Activated CD4-positive, alpha-beta T cell treated with anti-CD3 and anti-CD28 coated beads, Interleukin-2, amount 10 ng/mL, durations not matched to agents 7 days and 5 days (primary cell): Measurements from ENCODE around the gene UPK3A. TPM values are rescaled to one million over a fixed set of nuclear protein-coding genes. Genes with fewer than 3 reads are reported as not detected.
A peak's percentile ranks its signal among the peaks of the same experiment; 100 is the strongest.
"Not testable (repeated sequence)": the region's sequence is repeated elsewhere in the genome, so short reads cannot be mapped to it uniquely, and the experiment has no call there.

Experiments
- CTCF ChIA-PET: fragments of 350-600 bp; sonication (Branson Sonifier 250); formaldehyde crosslinking; loops from one replicate; lab custom pipeline; 2021; ENCODE audit warnings: antibody characterized with exemption; lab: Charles Lee
- POLR2A ChIA-PET: fragments of 350-600 bp; sonication (Branson Sonifier 250); formaldehyde crosslinking; loops from one replicate; lab custom pipeline; 2021; ENCODE audit warnings: antibody characterized with exemption; lab: Charles Lee
- DNase-seq: peaks from one replicate; pipeline ENCODE4 v3.0.0-alpha.2; 2020
- H3K27ac Mint-ChIP-seq: one replicate; pipeline ENCODE4 v1.8.0; 2021; ENCODE audit warnings: mild to moderate bottlenecking, moderate library complexity, mixed read lengths
- H3K27me3 Mint-ChIP-seq: one replicate; pipeline ENCODE4 v1.8.0; 2021; ENCODE audit warnings: mixed read lengths
- H3K36me3 Mint-ChIP-seq: one replicate; pipeline ENCODE4 v1.8.0; 2021; ENCODE audit warnings: low read depth, mixed read lengths
- H3K4me1 Mint-ChIP-seq: one replicate; pipeline ENCODE4 v1.8.0; 2021; ENCODE audit warnings: mixed read lengths
- H3K4me3 Mint-ChIP-seq: one replicate; pipeline ENCODE4 v1.8.0; 2021; ENCODE audit warnings: mild to moderate bottlenecking, moderate library complexity, mixed read lengths
- H3K9me3 Mint-ChIP-seq: one replicate; pipeline ENCODE4 v1.8.0; 2021; ENCODE audit warnings: mixed read lengths
- total RNA-seq, 2 experiments: library from RNA; stranded (reverse); gene quantifications; one replicate each; pipeline ENCODE4 v1.2.3, GENCODE V29; 2021

UPK3A gene
- total RNA-seq, 2 experiments from 2014 or later, result not detected

- no peak overlapping the region for H3K4me3 Mint-ChIP-seq
- H3K36me3 Mint-ChIP-seq, result no peaks in the 10 kb centered on the region
- peaks cover 1% of the 10 kb centered on the region for H3K27me3 Mint-ChIP-seq
- H3K4me1 Mint-ChIP-seq, result peaks cover 12% of the 10 kb centered on the region
- POLR2A ChIA-PET, result no interaction called here
- CTCF ChIA-PET, result no interaction called here
- H3K9me3 Mint-ChIP-seq, result no peaks in the 10 kb centered on the region
- DNase-seq, result no peak
- no peak overlapping the region for H3K27ac Mint-ChIP-seq
These were observed 8.1 kb upstream of the UPK3A start for GRCh38 chr22:45276507-45277105.

GRCh38 chr22:45277720-45278119 lies 7.0 kb upstream of the UPK3A start:
- POLR2A ChIA-PET, CTCF ChIA-PET, H3K9me3 Mint-ChIP-seq, H3K4me3 Mint-ChIP-seq, H3K27me3 Mint-ChIP-seq, H3K36me3 Mint-ChIP-seq, DNase-seq: not testable (repeated sequence)
- H3K27ac Mint-ChIP-seq, result peak overlapping the region; percentile 46
- peaks cover 12% of the 10 kb centered on the region for H3K4me1 Mint-ChIP-seq

- Mint-ChIP-seq H3K27me3 (peaks cover 7% of the 10 kb centered on the region), H3K9me3 (no peaks in the 10 kb centered on the region), H3K4me3 (no peak overlapping the region), H3K27ac (no peak overlapping the region), H3K4me1 (peaks cover 12% of the 10 kb centered on the region), H3K36me3 (no peaks in the 10 kb centered on the region)
- ChIA-PET POLR2A (no interaction called here), CTCF (interaction anchor here (1.8 kb wide), 1 partner anchor 16 kb away, joined by 4 read pairs; no protein-coding TSS in a partner anchor)
- DNase-seq, result no peak
These were observed 6.6 kb upstream of the UPK3A start for GRCh38 chr22:45278125-45278524.

- Mint-ChIP-seq H3K27me3 (peaks cover 21% of the 10 kb centered on the region), H3K9me3 (no peaks in the 10 kb centered on the region), H3K36me3 (no peaks in the 10 kb centered on the region), H3K27ac (peak overlapping the region; percentile 25), H3K4me1 (peaks cover 12% of the 10 kb centered on the region), H3K4me3 (no peak overlapping the region)
- ChIA-PET POLR2A (no interaction called here), CTCF (no interaction called here)
- DNase-seq, result no peak
These were observed 4.2 kb upstream of the UPK3A start for GRCh38 chr22:45280587-45280980.

DNA sequence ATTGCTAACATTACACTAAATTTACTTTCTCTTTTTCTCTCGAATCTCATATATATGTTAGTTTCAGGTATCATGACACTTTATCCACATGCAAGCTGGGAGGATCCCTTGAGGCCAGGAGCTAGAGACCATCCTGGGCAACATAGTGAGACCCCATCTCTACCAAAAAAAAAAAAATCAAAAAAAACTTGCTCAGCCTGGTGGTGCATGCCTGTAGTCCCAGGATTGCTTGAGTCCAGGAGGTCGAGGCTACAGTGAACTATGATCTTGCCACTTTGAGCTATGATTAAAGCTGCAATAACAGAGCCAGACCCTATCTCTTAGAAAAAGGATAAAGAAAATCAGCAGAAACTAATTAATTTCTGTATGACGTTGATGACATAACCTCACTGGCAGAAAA lies 3.7 kb upstream of the UPK3A start:
- H3K27me3 Mint-ChIP-seq, result peaks cover 24% of the 10 kb centered on the region
- no peak overlapping the region for H3K27ac Mint-ChIP-seq
- ChIA-PET CTCF (interaction anchor here (0.6 kb wide), 1 partner anchor 37 kb away, joined by 3 read pairs; no protein-coding TSS in a partner anchor), POLR2A (no interaction called here)
- H3K36me3 Mint-ChIP-seq, result no peaks in the 10 kb centered on the region
- H3K9me3 Mint-ChIP-seq, result no peaks in the 10 kb centered on the region
- peaks cover 12% of the 10 kb centered on the region for H3K4me1 Mint-ChIP-seq
- no peak overlapping the region for H3K4me3 Mint-ChIP-seq
- DNase-seq, result no peak

GRCh38 chr22:45285263-45286058 lies 712 bp downstream of the UPK3A start:
- Mint-ChIP-seq H3K36me3 (no peaks in the 10 kb centered on the region), H3K9me3 (no peaks in the 10 kb centered on the region), H3K27ac (no peak overlapping the region), H3K27me3 (peaks cover 28% of the 10 kb centered on the region), H3K4me1 (peaks cover 5% of the 10 kb centered on the region), H3K4me3 (no peak overlapping the region)
- POLR2A ChIA-PET, result no interaction called here
- CTCF ChIA-PET, result interaction anchor here (1.2 to 1.7 kb wide), 2 partner anchors 15 to 18 kb away, joined by 4 read pairs; no protein-coding TSS in a partner anchor
- no peak for DNase-seq

DNA sequence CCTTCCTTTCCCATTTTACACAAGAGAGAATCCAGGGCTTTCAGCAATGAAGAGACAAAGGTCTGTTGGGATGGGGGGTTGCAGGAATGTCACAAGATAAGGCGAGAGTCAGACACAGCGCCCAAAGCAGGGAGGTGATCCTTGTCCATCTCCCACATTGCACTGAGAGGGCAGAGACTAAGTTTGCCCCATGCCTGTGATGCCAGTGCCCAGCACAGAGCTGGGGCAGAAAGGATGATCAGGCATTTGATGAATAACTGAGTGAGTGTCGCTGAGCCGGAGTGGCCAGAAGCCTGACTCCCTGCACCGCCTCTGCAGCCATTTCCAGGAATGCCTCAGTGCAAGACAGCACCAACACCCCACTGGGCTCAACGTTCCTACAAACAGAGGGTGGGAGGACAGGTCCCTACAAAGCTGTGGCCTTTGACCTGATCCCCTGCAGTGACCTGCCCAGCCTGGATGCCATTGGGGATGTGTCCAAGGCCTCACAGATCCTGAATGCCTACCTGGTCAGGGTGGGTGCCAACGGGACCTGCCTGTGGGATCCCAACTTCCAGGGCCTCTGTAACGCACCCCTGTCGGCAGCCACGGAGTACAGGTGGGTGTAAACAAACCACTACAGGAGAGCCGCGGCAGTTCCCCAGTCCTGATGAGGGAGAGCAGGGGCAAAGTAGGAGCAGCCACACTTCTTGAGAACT lies 2.3 kb downstream of the UPK3A start:
- H3K27me3 Mint-ChIP-seq, result peaks cover 24% of the 10 kb centered on the region
- H3K4me1 Mint-ChIP-seq, result no peaks in the 10 kb centered on the region
- ChIA-PET CTCF (interaction anchor here (1.7 kb wide), 1 partner anchor 13 kb away, joined by 4 read pairs; no protein-coding TSS in a partner anchor), POLR2A (no interaction called here)
- no peak overlapping the region for H3K4me3 Mint-ChIP-seq
- no peak overlapping the region for H3K27ac Mint-ChIP-seq
- H3K9me3 Mint-ChIP-seq, result no peaks in the 10 kb centered on the region
- DNase-seq, result no peak
- no peaks in the 10 kb centered on the region for H3K36me3 Mint-ChIP-seq

DNA sequence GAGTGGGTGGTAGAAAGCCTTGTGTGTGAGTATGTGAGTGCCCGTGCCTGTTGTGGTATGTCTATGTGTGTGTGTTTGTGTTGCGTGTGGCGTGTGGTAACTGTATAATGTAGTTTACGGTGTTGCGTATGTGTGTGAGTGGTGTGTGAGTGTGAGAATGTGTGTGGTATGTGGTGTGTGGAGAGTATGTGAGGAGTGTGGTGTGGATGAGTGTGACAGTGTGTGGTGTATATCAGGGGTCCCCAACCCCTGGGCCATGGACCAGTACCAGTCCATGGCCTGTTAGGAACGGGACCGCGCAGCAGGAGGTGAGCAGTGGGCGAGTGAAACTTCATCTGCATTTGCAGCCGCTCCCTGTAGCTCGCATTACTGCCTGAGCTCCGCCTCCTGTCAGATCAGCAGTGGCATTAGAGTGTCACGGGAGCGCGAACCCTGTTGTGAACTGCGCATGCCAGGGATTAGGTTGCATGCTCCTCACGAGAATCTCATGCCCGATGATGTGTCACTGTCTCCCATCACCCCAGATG lies 5.7 kb downstream of the UPK3A start:
- no peak overlapping the region for H3K27ac Mint-ChIP-seq
- H3K4me1 Mint-ChIP-seq, result peaks cover 2% of the 10 kb centered on the region
- POLR2A ChIA-PET, result no interaction called here
- CTCF ChIA-PET, result no interaction called here
- peaks cover 7% of the 10 kb centered on the region for H3K27me3 Mint-ChIP-seq
- H3K9me3 Mint-ChIP-seq, result no peaks in the 10 kb centered on the region
- H3K36me3 Mint-ChIP-seq, result no peaks in the 10 kb centered on the region
- DNase-seq, result no peak
- H3K4me3 Mint-ChIP-seq, result no peak overlapping the region

DNA sequence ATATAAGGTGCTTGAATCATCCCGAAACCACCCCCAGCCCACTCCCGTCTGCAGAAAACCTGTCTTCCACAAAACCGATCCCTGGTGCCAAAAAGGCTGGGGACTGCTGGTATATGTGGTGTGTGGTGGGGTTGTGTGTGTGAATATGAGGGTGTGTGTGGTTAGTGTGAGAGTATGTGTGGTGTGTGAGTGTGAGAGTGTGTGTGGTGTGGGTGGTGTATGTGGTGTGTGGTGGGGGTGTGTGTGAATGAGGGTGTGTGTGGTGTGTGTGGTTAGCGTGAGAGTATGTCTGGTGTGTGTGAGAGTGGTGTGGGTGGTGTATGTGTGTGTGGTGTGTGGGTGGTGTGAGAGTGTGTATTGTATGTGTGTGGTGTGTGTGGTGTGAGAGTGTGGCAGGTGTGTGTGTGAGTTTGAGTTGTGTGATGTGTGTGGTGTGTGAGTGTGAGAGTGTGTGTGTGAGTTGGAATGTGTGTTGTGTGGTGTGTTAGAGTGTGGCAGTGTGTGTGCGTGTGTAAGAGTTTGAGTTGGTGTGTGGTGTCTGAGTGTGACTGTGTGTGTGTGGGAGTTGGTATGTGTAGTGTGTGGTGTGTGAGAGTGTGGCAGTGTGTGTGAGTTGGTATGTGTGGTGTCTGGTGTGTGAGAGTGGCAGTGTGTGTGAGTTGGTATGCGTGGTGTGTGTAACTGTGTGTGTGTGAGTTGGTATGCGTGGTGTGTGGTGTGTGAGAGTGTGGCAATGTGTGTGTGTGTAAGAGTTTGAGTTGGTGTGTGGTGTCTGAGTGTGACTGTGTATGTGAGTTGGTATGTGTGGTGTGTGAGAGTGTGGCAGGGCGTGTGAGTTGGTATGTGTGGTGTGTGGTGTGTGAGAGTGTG lies 6.5 kb downstream of the UPK3A start:
- POLR2A ChIA-PET, result no interaction called here
- CTCF ChIA-PET, result no interaction called here
- Mint-ChIP-seq H3K4me1 (peaks cover 9% of the 10 kb centered on the region), H3K27me3 (peaks cover 1% of the 10 kb centered on the region), H3K27ac (no peak overlapping the region), H3K36me3 (no peaks in the 10 kb centered on the region), H3K4me3 (no peak overlapping the region), H3K9me3 (no peaks in the 10 kb centered on the region)
- no peak for DNase-seq

GRCh38 chr22:45291931-45292290 lies 7.2 kb downstream of the UPK3A start:
- Mint-ChIP-seq H3K4me3 (no peak overlapping the region), H3K36me3 (no peaks in the 10 kb centered on the region), H3K9me3 (no peaks in the 10 kb centered on the region), H3K27ac (no peak overlapping the region), H3K27me3 (no peaks in the 10 kb centered on the region), H3K4me1 (peaks cover 15% of the 10 kb centered on the region)
- POLR2A ChIA-PET, result no interaction called here
- CTCF ChIA-PET, result no interaction called here
- no peak for DNase-seq

GRCh38 chr22:45292731-45293442 lies 8.1 kb downstream of the UPK3A start:
- no peaks in the 10 kb centered on the region for H3K27me3 Mint-ChIP-seq
- no peak for DNase-seq
- peaks cover 23% of the 10 kb centered on the region for H3K4me1 Mint-ChIP-seq
- no peak overlapping the region for H3K27ac Mint-ChIP-seq
- no peaks in the 10 kb centered on the region for H3K9me3 Mint-ChIP-seq
- ChIA-PET CTCF (no interaction called here), POLR2A (no interaction called here)
- no peaks in the 10 kb centered on the region for H3K36me3 Mint-ChIP-seq
- no peak overlapping the region for H3K4me3 Mint-ChIP-seq

DNA sequence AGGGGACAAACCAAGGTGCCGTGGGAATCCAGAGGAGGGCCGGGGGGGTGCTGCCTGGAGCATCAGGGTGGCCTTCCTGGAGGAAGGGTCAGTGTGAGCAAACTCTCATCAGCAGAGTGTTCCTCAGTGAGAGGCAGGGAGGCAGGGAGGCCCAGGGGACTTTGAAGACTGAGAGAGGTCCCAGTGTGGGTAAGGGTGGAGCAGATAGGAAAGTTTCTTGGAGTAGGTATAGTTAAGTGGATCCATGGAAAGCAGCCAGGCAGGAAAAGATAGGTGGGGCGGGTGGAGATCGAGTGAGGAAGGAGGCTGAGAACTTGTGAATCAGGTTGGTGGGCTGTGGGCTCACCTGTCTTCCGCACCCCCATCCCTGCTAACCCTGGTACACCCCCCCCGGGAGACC lies 9.3 kb downstream of the UPK3A start:
- CTCF ChIA-PET, result interaction anchor here (1.7 kb wide), 1 partner anchor 30 kb away, joined by 4 read pairs; no protein-coding TSS in a partner anchor
- Mint-ChIP-seq H3K4me3 (no peak overlapping the region), H3K9me3 (no peaks in the 10 kb centered on the region), H3K36me3 (no peaks in the 10 kb centered on the region), H3K27ac (peak overlapping the region; percentile 63), H3K4me1 (peaks cover 31% of the 10 kb centered on the region), H3K27me3 (no peaks in the 10 kb centered on the region)
- POLR2A ChIA-PET, result no interaction called here
- DNase-seq, result no peak
